ENCODE results near the gene NUCB2.

DNA sequence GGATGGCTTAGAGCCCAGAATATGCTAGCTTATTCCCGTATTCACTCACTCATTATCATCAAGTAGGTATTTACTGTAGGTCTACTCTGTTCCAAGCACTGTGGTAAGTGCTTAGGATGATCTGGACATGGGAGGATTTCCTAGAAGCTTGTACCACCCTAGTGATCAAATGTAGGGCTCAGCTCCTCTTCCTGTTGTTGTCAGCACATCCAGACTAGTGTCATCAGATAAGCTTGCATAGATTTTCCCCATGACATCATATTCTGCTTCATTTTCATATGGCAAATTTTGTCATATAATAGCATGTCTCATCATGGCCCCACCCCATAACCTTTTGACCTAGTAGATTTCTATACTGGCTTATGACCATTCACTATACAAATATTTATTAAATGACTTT is 19.3 kb upstream of the NUCB2 start:
- TF ChIP-seq, protein P1, sequence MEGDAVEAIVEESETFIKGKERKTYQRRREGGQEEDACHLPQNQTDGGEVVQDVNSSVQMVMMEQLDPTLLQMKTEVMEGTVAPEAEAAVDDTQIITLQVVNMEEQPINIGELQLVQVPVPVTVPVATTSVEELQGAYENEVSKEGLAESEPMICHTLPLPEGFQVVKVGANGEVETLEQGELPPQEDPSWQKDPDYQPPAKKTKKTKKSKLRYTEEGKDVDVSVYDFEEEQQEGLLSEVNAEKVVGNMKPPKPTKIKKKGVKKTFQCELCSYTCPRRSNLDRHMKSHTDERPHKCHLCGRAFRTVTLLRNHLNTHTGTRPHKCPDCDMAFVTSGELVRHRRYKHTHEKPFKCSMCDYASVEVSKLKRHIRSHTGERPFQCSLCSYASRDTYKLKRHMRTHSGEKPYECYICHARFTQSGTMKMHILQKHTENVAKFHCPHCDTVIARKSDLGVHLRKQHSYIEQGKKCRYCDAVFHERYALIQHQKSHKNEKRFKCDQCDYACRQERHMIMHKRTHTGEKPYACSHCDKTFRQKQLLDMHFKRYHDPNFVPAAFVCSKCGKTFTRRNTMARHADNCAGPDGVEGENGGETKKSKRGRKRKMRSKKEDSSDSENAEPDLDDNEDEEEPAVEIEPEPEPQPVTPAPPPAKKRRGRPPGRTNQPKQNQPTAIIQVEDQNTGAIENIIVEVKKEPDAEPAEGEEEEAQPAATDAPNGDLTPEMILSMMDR (IDR thresholded peaks at IDR 0.05) = no peak
- no peak for TF ChIP-seq POLR2A (IDR thresholded peaks at IDR 0.05)
